Activated CD4-positive, alpha-beta memory T cell treated with anti-CD3 and anti-CD28 coated beads for 36 hours (primary cell): ENCODE measurements around the gene IQCM. TPM values are rescaled to one million over a fixed set of nuclear protein-coding genes. Genes with fewer than 3 reads are reported as not detected.

Experiments
- CTCF ChIA-PET: fragments of 350-600 bp; sonication (Branson Sonifier 250); formaldehyde crosslinking; loops from one replicate; lab custom pipeline; 2021; ENCODE audit warnings: antibody characterized with exemption, inconsistent platforms; lab: Charles Lee
- POLR2A ChIA-PET: fragments of 350-600 bp; sonication (Branson Sonifier 250); formaldehyde crosslinking; loops from one replicate; lab custom pipeline; 2021; ENCODE audit warnings: antibody characterized with exemption; lab: Charles Lee
- DNase-seq: peaks from one replicate; pipeline ENCODE4 v3.0.0-alpha.2; 2020
- H3K27ac Mint-ChIP-seq: one replicate; pipeline ENCODE4 v1.8.0; 2021; ENCODE audit warnings: mixed read lengths
- H3K27me3 Mint-ChIP-seq: one replicate; pipeline ENCODE4 v1.8.0; 2021; ENCODE audit warnings: mixed read lengths
- H3K36me3 Mint-ChIP-seq: one replicate; pipeline ENCODE4 v1.8.0; 2021; ENCODE audit warnings: mixed read lengths
- H3K4me1 Mint-ChIP-seq: one replicate; pipeline ENCODE4 v1.8.0; 2021; ENCODE audit warnings: low read depth, mixed read lengths
- H3K4me3 Mint-ChIP-seq: one replicate; pipeline ENCODE4 v1.8.0; 2021; ENCODE audit warnings: mild to moderate bottlenecking, mixed read lengths
- H3K9me3 Mint-ChIP-seq: one replicate; pipeline ENCODE4 v1.8.0; 2021; ENCODE audit warnings: mixed read lengths
- intact Hi-C: fragments of 100-400 bp; cut with micrococcal nuclease; formaldehyde crosslinking; loops from one replicate; pipeline ENCODE4 v1.15.1; 2023
- total RNA-seq, 2 experiments: library from RNA; stranded (reverse); gene quantifications; one replicate each; pipeline ENCODE4 v1.2.3, GENCODE V29; 2021

IQCM gene
- total RNA-seq, 2 experiments from 2014 or later = not detected

- Mint-ChIP-seq H3K4me1 (no peaks in the 10 kb centered on the region), H3K27me3 (no peaks in the 10 kb centered on the region), H3K36me3 (no peaks in the 10 kb centered on the region), H3K27ac (no peak overlapping the region), H3K9me3 (no peaks in the 10 kb centered on the region), H3K4me3 (no peak overlapping the region)
- intact Hi-C loops = no loop called here
- POLR2A ChIA-PET = no interaction called here
- DNase-seq = no peak
- CTCF ChIA-PET = no interaction called here
Measured at GRCh38 chr4:149755969-149756368, 59.7 kb downstream of the IQCM start.

- DNase-seq = no peak
- Mint-ChIP-seq H3K9me3 (no peaks in the 10 kb centered on the region), H3K27ac (no peak overlapping the region), H3K4me1 (no peaks in the 10 kb centered on the region), H3K36me3 (no peaks in the 10 kb centered on the region), H3K27me3 (no peaks in the 10 kb centered on the region), H3K4me3 (no peak overlapping the region)
- ChIA-PET CTCF (no interaction called here), POLR2A (no interaction called here)
- intact Hi-C loops = no loop called here
Measured at GRCh38 chr4:149754526-149754925, 61.1 kb downstream of the IQCM start.

GRCh38 chr4:149752729-149753128 lies 62.9 kb downstream of the IQCM start:
- Mint-ChIP-seq H3K36me3 (no peaks in the 10 kb centered on the region), H3K9me3 (no peaks in the 10 kb centered on the region), H3K4me3 (no peak overlapping the region), H3K4me1 (no peaks in the 10 kb centered on the region), H3K27me3 (no peaks in the 10 kb centered on the region), H3K27ac (no peak overlapping the region)
- CTCF ChIA-PET = no interaction called here
- intact Hi-C loops = no loop called here
- DNase-seq = no peak
- POLR2A ChIA-PET = no interaction called here

- intact Hi-C loops = no loop called here
- no peak for DNase-seq
- ChIA-PET CTCF (no interaction called here), POLR2A (no interaction called here)
- Mint-ChIP-seq H3K9me3 (no peaks in the 10 kb centered on the region), H3K4me3 (no peak overlapping the region), H3K4me1 (no peaks in the 10 kb centered on the region), H3K27me3 (no peaks in the 10 kb centered on the region), H3K36me3 (no peaks in the 10 kb centered on the region), H3K27ac (no peak overlapping the region)
Measured at GRCh38 chr4:149751174-149751573, 64.5 kb downstream of the IQCM start.

- POLR2A ChIA-PET = no interaction called here
- H3K9me3 Mint-ChIP-seq = no peaks in the 10 kb centered on the region
- H3K27me3 Mint-ChIP-seq = no peaks in the 10 kb centered on the region
- no peaks in the 10 kb centered on the region for H3K36me3 Mint-ChIP-seq
- H3K4me3 Mint-ChIP-seq = no peak overlapping the region
- DNase-seq = no peak
- CTCF ChIA-PET = no interaction called here
- H3K4me1 Mint-ChIP-seq = no peaks in the 10 kb centered on the region
- H3K27ac Mint-ChIP-seq = no peak overlapping the region
- intact Hi-C loops = no loop called here
Measured at GRCh38 chr4:149749784-149750183, 65.9 kb downstream of the IQCM start.

- Mint-ChIP-seq H3K36me3 (no peaks in the 10 kb centered on the region), H3K4me1 (no peaks in the 10 kb centered on the region), H3K4me3 (no peak overlapping the region), H3K27me3 (no peaks in the 10 kb centered on the region), H3K9me3 (no peaks in the 10 kb centered on the region), H3K27ac (no peak overlapping the region)
- DNase-seq = no peak
- ChIA-PET POLR2A (no interaction called here), CTCF (no interaction called here)
- intact Hi-C loops = no loop called here
Measured at GRCh38 chr4:149747646-149748045, 68.0 kb downstream of the IQCM start.

- no peak for DNase-seq
- no peaks in the 10 kb centered on the region for H3K36me3 Mint-ChIP-seq
- POLR2A ChIA-PET = no interaction called here
- H3K4me1 Mint-ChIP-seq = no peaks in the 10 kb centered on the region
- H3K27me3 Mint-ChIP-seq = no peaks in the 10 kb centered on the region
- CTCF ChIA-PET = no interaction called here
- no peaks in the 10 kb centered on the region for H3K9me3 Mint-ChIP-seq
- no peak overlapping the region for H3K4me3 Mint-ChIP-seq
- intact Hi-C loops = no loop called here
- no peak overlapping the region for H3K27ac Mint-ChIP-seq
Measured at GRCh38 chr4:149746276-149746675, 69.4 kb downstream of the IQCM start.

- Mint-ChIP-seq H3K36me3 (no peaks in the 10 kb centered on the region), H3K27ac (no peak overlapping the region), H3K4me3 (no peak overlapping the region), H3K27me3 (no peaks in the 10 kb centered on the region), H3K9me3 (no peaks in the 10 kb centered on the region), H3K4me1 (no peaks in the 10 kb centered on the region)
- ChIA-PET POLR2A (no interaction called here), CTCF (no interaction called here)
- DNase-seq = no peak
- intact Hi-C loops = no loop called here
Measured at GRCh38 chr4:149741186-149741831, 74.3 kb downstream of the IQCM start.

- Mint-ChIP-seq H3K4me3 (no peak overlapping the region), H3K4me1 (no peaks in the 10 kb centered on the region), H3K27me3 (no peaks in the 10 kb centered on the region), H3K9me3 (no peaks in the 10 kb centered on the region), H3K27ac (no peak overlapping the region), H3K36me3 (no peaks in the 10 kb centered on the region)
- ChIA-PET POLR2A (no interaction called here), CTCF (no interaction called here)
- no peak for DNase-seq
- intact Hi-C loops = no loop called here
Measured at GRCh38 chr4:149738156-149738555, 77.5 kb downstream of the IQCM start.

- intact Hi-C loops = no loop called here
Measured at GRCh38 chr4:149735796-149736195, 79.8 kb downstream of the IQCM start.

GRCh38 chr4:149728444-149728843 lies 87.2 kb downstream of the IQCM start:
- no peak for DNase-seq
- intact Hi-C loops = no loop called here
- no peak overlapping the region for H3K4me3 Mint-ChIP-seq
- no peaks in the 10 kb centered on the region for H3K9me3 Mint-ChIP-seq
- H3K36me3 Mint-ChIP-seq = no peaks in the 10 kb centered on the region
- POLR2A ChIA-PET = no interaction called here
- no peak overlapping the region for H3K27ac Mint-ChIP-seq
- H3K4me1 Mint-ChIP-seq = no peaks in the 10 kb centered on the region
- H3K27me3 Mint-ChIP-seq = no peaks in the 10 kb centered on the region
- CTCF ChIA-PET = no interaction called here

More at GRCh38 chr4:149735796-149736195, 79.8 kb downstream of the IQCM start:
- Mint-ChIP-seq H3K9me3 (no peaks in the 10 kb centered on the region), H3K27me3 (no peaks in the 10 kb centered on the region), H3K36me3 (no peaks in the 10 kb centered on the region), H3K27ac (no peak overlapping the region), H3K4me1 (no peaks in the 10 kb centered on the region), H3K4me3 (no peak overlapping the region)
- ChIA-PET POLR2A (no interaction called here), CTCF (no interaction called here)
- DNase-seq = no peak

- intact Hi-C loops = no loop called here
- POLR2A ChIA-PET = no interaction called here
- H3K4me3 Mint-ChIP-seq = no peak overlapping the region
- H3K27me3 Mint-ChIP-seq = no peaks in the 10 kb centered on the region
- CTCF ChIA-PET = no interaction called here
- H3K36me3 Mint-ChIP-seq = no peaks in the 10 kb centered on the region
- no peak overlapping the region for H3K27ac Mint-ChIP-seq
- DNase-seq = no peak
- no peaks in the 10 kb centered on the region for H3K4me1 Mint-ChIP-seq
- no peaks in the 10 kb centered on the region for H3K9me3 Mint-ChIP-seq
Measured at GRCh38 chr4:149727663-149728062, 88.0 kb downstream of the IQCM start.

- Mint-ChIP-seq H3K9me3 (no peaks in the 10 kb centered on the region), H3K27me3 (no peaks in the 10 kb centered on the region), H3K4me1 (no peaks in the 10 kb centered on the region), H3K36me3 (no peaks in the 10 kb centered on the region), H3K27ac (no peak overlapping the region), H3K4me3 (no peak overlapping the region)
- ChIA-PET POLR2A (no interaction called here), CTCF (no interaction called here)
- no peak for DNase-seq
- intact Hi-C loops = no loop called here
Measured at GRCh38 chr4:149723065-149723464, 92.6 kb downstream of the IQCM start.
